GM04503 (cell line): ENCODE data around the gene ARHGEF28.

Experiments
- DNase-seq: peaks from one replicate; pipeline ENCODE4 v3.0.0-alpha.2; 2012; ENCODE audit warnings: low read depth

The ARHGEF28 gene

GRCh38 chr5:73816656-73817420, 190.8 kb downstream of the ARHGEF28 start:
- peak; percentile 84 for DNase-seq

DNA sequence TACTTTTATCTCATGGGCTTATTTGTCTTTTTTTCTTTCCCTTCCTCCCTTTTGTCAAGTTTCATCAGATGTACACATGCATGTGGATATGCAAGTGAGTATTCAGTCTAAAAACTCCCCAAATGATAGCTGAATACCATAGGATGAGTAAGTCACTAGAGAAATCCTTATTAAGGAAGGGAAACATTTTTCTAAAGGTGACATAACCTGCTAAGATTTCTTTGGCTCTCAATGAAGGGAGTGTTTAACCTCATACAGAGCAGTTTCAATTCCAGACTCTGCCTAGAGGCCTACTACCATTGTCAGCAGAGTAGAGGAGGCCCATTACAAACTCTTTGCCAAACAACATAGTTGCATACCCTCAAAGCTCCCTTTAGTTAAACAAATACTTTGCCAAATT, 192.4 kb downstream of the ARHGEF28 start:
- peak; percentile 80 for DNase-seq

- no peak for DNase-seq
Observed at GRCh38 chr5:73820326-73820725, 194.3 kb downstream of the ARHGEF28 start.

GRCh38 chr5:73821003-73821402, 195.0 kb downstream of the ARHGEF28 start:
- DNase-seq, result no peak

DNA sequence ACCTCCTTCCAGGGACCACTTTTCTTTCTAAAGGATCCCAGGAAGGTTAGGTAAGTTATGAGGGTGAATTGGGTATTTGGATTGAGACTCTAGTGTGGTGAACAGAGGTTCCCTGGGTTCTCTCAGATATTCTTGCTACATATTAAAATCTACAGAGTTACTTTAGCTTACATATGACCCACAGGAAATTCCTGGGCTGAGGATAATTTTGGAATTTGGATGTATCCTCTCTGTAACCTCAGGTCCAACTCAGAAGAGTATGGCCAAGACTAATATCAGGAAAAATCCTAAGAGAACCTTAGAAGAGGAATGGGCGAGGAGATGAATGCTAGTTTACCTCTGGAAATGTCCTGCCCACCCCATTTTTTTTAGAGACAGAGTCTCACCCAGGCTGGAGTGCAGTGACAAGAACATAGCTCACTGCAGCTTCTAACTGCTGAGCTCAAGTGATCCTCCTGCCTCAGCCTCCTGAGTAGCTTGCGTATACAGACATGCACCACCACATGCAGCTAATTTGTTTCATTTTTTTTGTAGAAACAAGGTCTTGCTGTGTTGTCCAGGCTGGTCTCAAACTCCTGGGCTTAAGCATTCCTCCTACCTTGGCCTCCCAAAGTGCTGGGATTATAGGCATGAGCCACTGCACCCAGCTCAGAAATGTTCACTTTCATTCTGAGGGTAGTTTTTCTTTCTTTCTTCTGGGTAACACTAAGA, 196.4 kb downstream of the ARHGEF28 start:
- DNase-seq, result no peak

- DNase-seq, result no peak
Observed at GRCh38 chr5:73822989-73823339, 197.0 kb downstream of the ARHGEF28 start.

- DNase-seq, result no peak
Observed at GRCh38 chr5:73823508-73823925, 197.5 kb downstream of the ARHGEF28 start.

- no peak for DNase-seq
Observed at GRCh38 chr5:73825199-73825598, 199.2 kb downstream of the ARHGEF28 start.

DNA sequence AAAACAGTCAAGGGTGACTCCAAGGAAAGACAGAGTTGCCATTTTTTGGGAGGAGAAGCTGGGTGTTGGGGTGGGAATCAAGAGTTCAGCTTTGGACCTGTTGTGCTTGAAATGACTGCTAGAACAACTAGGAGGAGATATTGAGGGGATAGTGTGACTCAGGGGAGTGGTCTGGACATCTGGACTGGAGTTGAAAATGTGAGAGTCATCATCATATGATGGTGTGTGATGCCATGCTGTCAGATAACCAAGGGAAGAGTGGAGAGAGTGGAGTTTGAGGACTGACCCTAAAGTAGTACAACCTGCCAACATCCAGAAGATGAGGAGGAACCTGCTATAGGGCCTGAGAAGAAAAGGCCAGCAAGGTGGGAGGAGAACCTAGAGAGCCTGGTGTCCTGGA, 199.7 kb downstream of the ARHGEF28 start:
- no peak for DNase-seq

DNA sequence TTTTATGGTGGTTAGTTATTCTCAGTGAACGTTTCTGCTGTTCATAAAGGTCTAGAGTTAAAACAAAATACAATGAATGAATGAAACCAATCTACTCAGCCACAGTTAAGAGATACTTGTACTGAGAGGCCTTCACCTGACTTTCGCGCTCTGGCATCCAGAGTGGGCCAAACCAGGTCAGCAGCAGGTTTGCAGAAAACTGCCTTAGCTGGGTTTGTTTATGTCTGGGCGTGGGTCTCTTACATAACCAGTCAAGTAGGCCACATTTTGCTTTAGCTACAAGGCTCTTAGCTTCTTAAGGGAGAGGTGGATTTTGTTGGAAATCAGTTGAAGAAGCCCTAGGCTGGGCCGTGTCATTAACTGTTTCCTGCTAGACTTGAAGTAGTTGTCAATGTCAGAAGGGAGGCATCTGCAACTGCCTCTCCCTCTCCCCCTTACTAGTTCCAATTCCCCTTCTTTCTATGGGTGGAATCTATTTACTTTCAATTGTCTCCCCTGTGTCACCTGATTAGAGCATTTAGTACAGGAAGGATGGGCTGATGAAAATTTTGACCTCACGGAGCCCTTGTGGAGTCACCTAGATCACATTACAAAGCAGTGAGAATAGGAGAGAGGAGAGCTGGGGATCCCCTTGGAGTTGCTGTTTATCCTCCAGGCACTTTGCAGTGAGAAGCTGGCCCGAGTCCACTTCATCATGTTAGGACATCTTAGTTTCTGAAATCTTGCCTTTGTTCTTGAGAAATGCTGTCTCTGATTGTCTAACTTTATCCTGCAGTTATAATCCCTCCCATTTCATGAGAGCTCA, 200.5 kb downstream of the ARHGEF28 start:
- DNase-seq, result peak; percentile 64

- DNase-seq, result no peak
Observed at GRCh38 chr5:73827106-73827450, 201.1 kb downstream of the ARHGEF28 start.

DNA sequence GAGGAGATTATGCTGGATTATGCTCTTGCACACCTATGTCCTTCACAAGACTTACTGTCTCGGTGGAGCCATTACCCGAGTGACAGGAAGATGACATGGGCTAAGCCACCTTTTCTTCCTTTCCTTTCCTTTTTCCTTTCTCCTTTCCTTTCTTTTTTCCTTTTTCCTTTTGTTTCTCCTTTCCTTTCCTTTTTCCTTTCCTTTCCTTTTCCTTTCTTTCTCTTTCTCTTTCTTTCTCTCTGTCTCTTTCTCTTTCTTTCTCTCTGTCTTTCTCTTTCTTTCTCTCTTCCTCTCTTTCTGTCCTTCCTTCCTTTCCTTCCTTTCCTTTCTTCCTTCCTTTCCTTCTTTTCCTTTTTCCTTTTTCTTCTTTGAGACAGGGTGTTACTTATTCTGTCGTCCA, 202.5 kb downstream of the ARHGEF28 start:
- no peak for DNase-seq

GRCh38 chr5:73830646-73831045, 204.7 kb downstream of the ARHGEF28 start:
- DNase-seq, result no peak

DNA sequence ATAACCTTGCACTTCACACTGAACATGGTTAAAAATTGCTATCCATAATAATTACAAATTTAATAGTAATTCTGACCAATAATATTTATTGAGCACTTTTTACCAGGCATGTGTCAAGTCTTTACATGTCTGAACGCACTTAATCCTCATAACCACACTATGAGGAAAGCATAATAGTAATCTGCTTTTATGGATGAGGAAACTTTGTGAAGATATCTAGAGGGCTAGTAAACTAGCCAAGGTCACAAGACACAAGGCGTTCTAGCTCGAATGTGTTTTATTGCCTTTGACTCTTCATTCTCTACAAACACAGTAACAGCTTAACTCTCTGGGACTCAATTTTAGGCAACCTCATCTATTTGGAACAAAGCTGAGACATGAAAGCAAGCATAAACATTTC, 205.1 kb downstream of the ARHGEF28 start:
- no peak for DNase-seq

GRCh38 chr5:73834693-73835092, 208.7 kb downstream of the ARHGEF28 start:
- no peak for DNase-seq

DNA sequence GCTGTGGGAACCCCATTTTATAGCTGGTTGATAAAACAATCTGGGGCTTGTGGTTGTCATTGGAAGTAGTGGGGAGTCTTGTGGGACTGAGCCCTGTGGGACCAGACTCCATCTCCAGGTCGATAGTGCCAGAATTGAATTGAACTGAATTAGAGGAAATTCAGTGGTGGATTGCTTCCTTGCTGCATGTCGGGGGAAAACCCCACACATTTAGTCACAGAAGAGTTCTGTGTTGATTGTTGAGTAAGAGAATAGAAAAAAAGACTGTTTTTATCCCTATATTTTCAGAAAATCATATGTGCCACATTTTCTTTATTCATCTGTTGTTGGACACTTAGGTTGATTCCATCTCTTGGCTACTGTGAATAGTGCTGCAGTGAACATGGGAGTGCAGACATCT, 209.7 kb downstream of the ARHGEF28 start:
- DNase-seq, result no peak

DNA sequence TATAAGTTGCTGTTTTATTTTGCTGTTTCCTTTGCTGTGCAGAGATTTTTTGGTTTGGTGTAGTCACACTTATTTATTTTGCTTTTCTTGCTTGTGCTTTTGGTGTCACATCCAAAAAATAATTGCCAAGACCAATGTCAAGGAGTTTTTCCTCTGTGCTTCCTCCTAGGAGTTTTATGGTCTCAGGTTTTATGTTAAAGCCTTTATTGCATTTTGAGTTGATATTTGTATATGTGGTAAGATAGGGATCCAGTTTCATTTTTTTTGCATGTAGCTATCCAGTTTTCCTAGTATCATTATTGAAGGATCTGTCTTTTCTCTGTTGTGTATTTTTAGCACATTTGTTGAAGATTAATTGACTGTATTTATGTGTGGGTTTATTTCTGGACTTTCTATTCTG, 210.6 kb downstream of the ARHGEF28 start:
- DNase-seq, result no peak

GRCh38 chr5:73838901-73839300, 212.9 kb downstream of the ARHGEF28 start:
- no peak for DNase-seq

- no peak for DNase-seq
Observed at GRCh38 chr5:73841641-73842040, 215.6 kb downstream of the ARHGEF28 start.

- no peak for DNase-seq
Observed at GRCh38 chr5:73844165-73844564, 218.2 kb downstream of the ARHGEF28 start.

DNA sequence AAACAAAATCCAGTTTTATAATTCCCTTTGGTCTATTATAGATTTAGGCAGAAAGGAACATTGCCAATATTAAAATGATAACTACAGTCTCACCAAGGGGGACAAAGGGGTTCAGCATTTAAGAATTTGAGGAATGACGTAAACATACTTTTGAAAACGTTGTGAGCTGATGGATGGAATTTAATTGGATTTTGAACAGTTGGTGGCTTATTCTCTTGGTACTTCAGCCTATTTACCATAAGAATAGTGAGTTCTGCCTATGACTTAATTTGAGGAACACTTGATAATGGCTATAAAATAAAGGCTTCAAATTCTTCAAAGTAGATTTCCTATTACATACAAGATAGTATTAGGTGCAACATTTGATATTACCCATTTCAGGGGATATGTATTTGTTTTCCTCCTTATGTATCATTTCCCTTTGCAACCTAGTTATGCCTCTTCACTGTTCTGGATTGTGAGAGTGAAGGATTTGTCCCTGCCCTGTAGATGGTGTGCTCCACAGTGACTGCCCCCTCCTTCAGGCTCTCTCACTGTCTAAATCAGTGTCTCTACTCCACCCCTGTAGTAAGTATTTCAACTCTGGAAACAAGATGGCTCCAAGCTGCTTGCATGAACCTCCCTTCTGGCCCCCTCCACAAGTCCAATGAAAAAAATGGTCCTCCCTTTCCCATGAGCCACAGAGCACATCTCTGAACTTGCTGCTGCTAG, 225.6 kb downstream of the ARHGEF28 start:
- no peak for DNase-seq

GRCh38 chr5:73853091-73853490, 227.1 kb downstream of the ARHGEF28 start:
- DNase-seq, result peak; percentile 38
